GM12878 (cell line): ENCODE results near the gene MAD1L1.

Experiments used
- BCLAF1 ChIP-seq: fragments of 450-650 bp; IDR thresholded peaks from 2 replicates; pipeline ENCODE4 v1.6.1; 2017; ENCODE audit warnings: antibody characterized with exemption, mild to moderate bottlenecking, moderate library complexity
- CTCF ChIP-seq, 3 experiments: IDR thresholded peaks in 2 of 3; conservative IDR thresholded peaks in 1 of 3; 2 replicates each; pipeline ENCODE4 v1.5.1; 2011; ENCODE audit warnings: low read depth in 3 of 3, low read length in 3 of 3, mild to moderate bottlenecking in 3 of 3, control low read depth in 2 of 3, moderate library complexity in 2 of 3, inconsistent platforms in 1 of 3, mixed read lengths in 1 of 3; ENCODE audit not compliant: control insufficient read depth in 2 of 3, insufficient read depth in 1 of 3; ENCODE audit errors: extremely low read depth in 1 of 3
- EZH2 ChIP-seq: IDR thresholded peaks from 2 replicates; pipeline ENCODE4 v1.6.1; 2012; ENCODE audit warnings: low read depth, mild to moderate bottlenecking, control low read depth, inconsistent platforms, low read length, borderline replicate concordance; ENCODE audit not compliant: control insufficient read depth
- GABPA ChIP-seq: IDR thresholded peaks from 2 replicates; pipeline ENCODE4 v1.6.1; 2014; ENCODE audit warnings: antibody characterized with exemption, low read depth, mild to moderate bottlenecking, inconsistent platforms
- HDGF ChIP-seq: fragments of 450-650 bp; IDR thresholded peaks from 2 replicates; pipeline ENCODE4 v1.6.1; 2016; ENCODE audit warnings: antibody characterized with exemption
- MXI1 ChIP-seq: fragments of 150-350 bp; IDR thresholded peaks from 2 replicates; pipeline ENCODE4 v1.6.1; 2011; ENCODE audit warnings: low read depth, mild to moderate bottlenecking, inconsistent platforms, low read length, improper control_type of control experiment
- MYB ChIP-seq: fragments of 150-350 bp; IDR thresholded peaks from 2 replicates; pipeline ENCODE4 v1.6.1; 2014; ENCODE audit warnings: mild to moderate bottlenecking, low read depth, low read length, borderline replicate concordance
- NFYB ChIP-seq: IDR thresholded peaks from 2 replicates; pipeline ENCODE4 v1.6.1; 2011; ENCODE audit warnings: low read depth, mild to moderate bottlenecking, low read length, improper control_type of control experiment, moderate library complexity; ENCODE audit not compliant: insufficient read depth
- POLR2A ChIP-seq: IDR thresholded peaks from 2 replicates; pipeline ENCODE4 v1.6.1; 2011; ENCODE audit warnings: low read depth, mild to moderate bottlenecking, low read length
- POLR2AphosphoS2 ChIP-seq: IDR thresholded peaks from 2 replicates; pipeline ENCODE4 v1.6.1; 2011; ENCODE audit warnings: low read depth, mild to moderate bottlenecking, low read length, improper control_type of control experiment, moderate library complexity
- SIX5 ChIP-seq: IDR thresholded peaks from 2 replicates; pipeline ENCODE4 v1.6.1; 2011; ENCODE audit warnings: mild to moderate bottlenecking, low read depth, low read length, moderate library complexity; ENCODE audit not compliant: severe bottlenecking
- SMARCA5 ChIP-seq: fragments of 450-650 bp; IDR thresholded peaks from 2 replicates; pipeline ENCODE4 v1.6.1; 2017; ENCODE audit warnings: mild to moderate bottlenecking
- TAF1 ChIP-seq: IDR thresholded peaks from 2 replicates; pipeline ENCODE4 v1.6.1; 2011; ENCODE audit warnings: mild to moderate bottlenecking, low read depth, low read length, borderline replicate concordance

GRCh38 chr7:2257651-2258050 is 24.9 kb upstream of the MAD1L1 start:
- TF ChIP-seq SIX5 (no peak), EZH2 (no peak), TAF1 (no peak), MXI1 (no peak), CTCF (IDR thresholded peaks at IDR 0.05 in 2 of 3, conservative IDR thresholded peaks at IDR 0.05 in 1 of 3; ENCODE audit: control insufficient read depth in 2 of 3, extremely low read depth in 1 of 3, insufficient read depth in 1 of 3, low read depth in 3 of 3, low read length in 3 of 3) (no peak), BCLAF1 (no peak), GABPA (no peak), POLR2AphosphoS2 (no peak), POLR2A (no peak), SMARCA5 (no peak), HDGF (no peak), NFYB (no peak), MYB (no peak)
